ENCODE results near the gene GANC.

GRCh38 chr15:42402455-42403205 is 129.6 kb downstream of the GANC start:
- no peak for TF ChIP-seq POLR2AphosphoS5 (IDR thresholded peaks at IDR 0.05; ENCODE audit: low read depth, low read length)
- no peak for TF ChIP-seq REST (IDR thresholded peaks at IDR 0.05; ENCODE audit: insufficient read depth in 1 of 2, low read depth in 2 of 2, low read length in 2 of 2)
- TF ChIP-seq TAF1 (IDR thresholded peaks at IDR 0.05; ENCODE audit: borderline replicate concordance, insufficient read depth, low read length) = no peak
- no peak for TF ChIP-seq FOXP2 (optimal IDR thresholded peaks at IDR 0.05; ENCODE audit: borderline replicate concordance, extremely low read depth, extremely low read length, insufficient read depth)
- TF ChIP-seq SIN3A (IDR thresholded peaks at IDR 0.05; ENCODE audit: borderline replicate concordance, insufficient read depth, low read length) = no peak
